DOHH2 (cell line): ENCODE results near the gene NTNG1.
A peak's percentile ranks its signal among the peaks of the same experiment; 100 is the strongest.

ENCODE experiments used
- H3F3A ChIP-seq: fragments of 200-600 bp; sonication (generic), shearing (Covaris generic); 2 replicates; pipeline ENCODE4 v1.6.0; 2016; ENCODE audit warnings: antibody characterized with exemption, mild to moderate bottlenecking; ENCODE audit not compliant: control insufficient read depth, insufficient read depth
- H3K27ac ChIP-seq: fragments of 200-600 bp; sonication (generic); 2 replicates; pipeline ENCODE4 v1.5.1; 2014; ENCODE audit warnings: low read depth, mild to moderate bottlenecking, low read length, moderate library complexity
- H3K27me3 ChIP-seq: fragments of 200-600 bp; sonication (generic); 2 replicates; pipeline ENCODE4 v1.6.1; 2014; ENCODE audit warnings: mild to moderate bottlenecking, low read length, mixed read lengths; ENCODE audit not compliant: control insufficient read depth
- H3K36me3 ChIP-seq: fragments of 200-600 bp; sonication (generic); 2 replicates; pipeline ENCODE4 v1.6.1; 2014; ENCODE audit warnings: mild to moderate bottlenecking, low read length, moderate library complexity, mixed read lengths; ENCODE audit not compliant: control insufficient read depth
- H3K4me1 ChIP-seq: fragments of 200-600 bp; sonication (generic); 2 replicates; pipeline ENCODE4 v1.6.1; 2014; ENCODE audit warnings: mild to moderate bottlenecking, low read length, mixed read lengths; ENCODE audit not compliant: control insufficient read depth
- H3K4me2 ChIP-seq: fragments of 200-600 bp; sonication (generic); 2 replicates; pipeline ENCODE4 v1.6.0; 2014; ENCODE audit warnings: mild to moderate bottlenecking, low read length, moderate library complexity
- H3K4me3 ChIP-seq: fragments of 200-600 bp; sonication (generic); 2 replicates; pipeline ENCODE4 v1.5.1; 2014; ENCODE audit warnings: mild to moderate bottlenecking, low read length, mixed read lengths
- H3K79me2 ChIP-seq: fragments of 200-600 bp; sonication (generic); 2 replicates; pipeline ENCODE4 v1.6.1; 2014; ENCODE audit warnings: mild to moderate bottlenecking, low read length, mixed read lengths; ENCODE audit not compliant: control insufficient read depth
- H3K9me2 ChIP-seq: fragments of 200-600 bp; sonication (generic); replicated peaks from 2 replicates; pipeline ENCODE4 v1.6.1; 2014; ENCODE audit warnings: mild to moderate bottlenecking, low read length, mixed read lengths; ENCODE audit not compliant: control insufficient read depth
- H3K9me3 ChIP-seq: fragments of 200-600 bp; sonication (generic); 2 replicates; pipeline ENCODE4 v1.6.1; 2014; ENCODE audit warnings: antibody characterized with exemption, low read length, mixed read lengths; ENCODE audit not compliant: control insufficient read depth, insufficient read depth
- H4K20me1 ChIP-seq: fragments of 200-600 bp; sonication (generic); 2 replicates; pipeline ENCODE4 v1.6.0; 2014; ENCODE audit warnings: low read depth, mild to moderate bottlenecking, antibody characterized with exemption, low read length, moderate library complexity; ENCODE audit not compliant: control insufficient read depth, insufficient read depth
- CTCF ChIP-seq: fragments of 200-600 bp; sonication (generic); IDR thresholded peaks from one replicate; pipeline ENCODE4 v1.5.1; 2014; ENCODE audit warnings: antibody characterized with exemption, mild to moderate bottlenecking, low read depth, low read length; ENCODE audit not compliant: poor library complexity, severe bottlenecking
- EZH2phosphoT487 ChIP-seq: fragments of 200-600 bp; sonication (generic); IDR thresholded peaks from 2 replicates; pipeline ENCODE4 v1.6.1; 2017; ENCODE audit warnings: borderline replicate concordance, mild to moderate bottlenecking, antibody characterized with exemption, low read length, moderate library complexity, mixed read lengths

NTNG1 gene

GRCh38 chr1:107194380-107194779, 53.5 kb downstream of the NTNG1 start:
- Histone ChIP-seq H3F3A (no peaks in the 10 kb centered on the region), H3K79me2 (no peaks in the 10 kb centered on the region), H3K27ac (no peak overlapping the region), H3K4me1 (peaks cover 20% of the 10 kb centered on the region), H3K9me2 (no peaks in the 10 kb centered on the region), H3K9me3 (no peaks in the 10 kb centered on the region), H4K20me1 (no peaks in the 10 kb centered on the region), H3K4me2 (peak overlapping the region; percentile 10; the same call in 1 of the 2 replicates), H3K27me3 (no peaks in the 10 kb centered on the region), H3K4me3 (no peak overlapping the region), H3K36me3 (no peaks in the 10 kb centered on the region)
- TF ChIP-seq EZH2phosphoT487 (no peak), CTCF (no peak)

GRCh38 chr1:107195476-107195875, 54.6 kb downstream of the NTNG1 start:
- H3K27me3 ChIP-seq = no peaks in the 10 kb centered on the region
- H3F3A ChIP-seq = no peaks in the 10 kb centered on the region
- H3K4me1 ChIP-seq = peaks cover 20% of the 10 kb centered on the region
- TF ChIP-seq EZH2phosphoT487 = no peak
- no peak for TF ChIP-seq CTCF
- no peaks in the 10 kb centered on the region for H3K79me2 ChIP-seq
- H3K4me2 ChIP-seq = no peak overlapping the region
- no peaks in the 10 kb centered on the region for H3K9me2 ChIP-seq
- H3K9me3 ChIP-seq = no peaks in the 10 kb centered on the region
- H4K20me1 ChIP-seq = no peaks in the 10 kb centered on the region
- no peak overlapping the region for H3K27ac ChIP-seq
- no peaks in the 10 kb centered on the region for H3K36me3 ChIP-seq
- H3K4me3 ChIP-seq = no peak overlapping the region

- H3K27me3 ChIP-seq = no peaks in the 10 kb centered on the region
Measured at GRCh38 chr1:107196973-107197562, 56.2 kb downstream of the NTNG1 start.

More at GRCh38 chr1:107196973-107197562, 56.2 kb downstream of the NTNG1 start:
- Histone ChIP-seq H3K4me3 (no peak overlapping the region), H3K9me2 (no peaks in the 10 kb centered on the region), H3K27ac (no peak overlapping the region), H3K36me3 (no peaks in the 10 kb centered on the region), H3K4me1 (peaks cover 20% of the 10 kb centered on the region), H3K9me3 (peaks cover 8% of the 10 kb centered on the region; the same call in 1 of the 2 replicates), H3K79me2 (0 out of 2 replicates have a peak, but pooled peaks cover 4% of the 10 kb centered on the region), H3F3A (no peaks in the 10 kb centered on the region), H4K20me1 (no peaks in the 10 kb centered on the region), H3K4me2 (no peak overlapping the region)
- TF ChIP-seq CTCF = peak; percentile 84
- TF ChIP-seq EZH2phosphoT487 = no peak
